Testis (tissue), 3 donors: Measurements from ENCODE around the gene TMEM150C. TPM values are rescaled to one million over a fixed set of nuclear protein-coding genes. Genes with fewer than 3 reads are reported as not detected.

ENCODE experiments used
- DNase-seq: peaks from one replicate; pipeline ENCODE4 v3.0.0-alpha.2; 2019
- H3K27ac ChIP-seq, 2 donors: fragments of 200-600 bp; sonication (generic); one replicate each; pipeline ENCODE4 v1.5.1; 2019
- H3K27me3 ChIP-seq: fragments of 200-600 bp; sonication (generic); one replicate; pipeline ENCODE4 v1.5.1; 2019
- H3K36me3 ChIP-seq: fragments of 200-600 bp; sonication (generic); one replicate; pipeline ENCODE4 v1.5.1; 2017; ENCODE audit warnings: low read depth; ENCODE audit errors: missing control alignments
- H3K4me1 ChIP-seq: fragments of 200-600 bp; sonication (generic); one replicate; pipeline ENCODE4 v1.5.1; 2019
- H3K4me3 ChIP-seq, 2 donors: fragments of 200-600 bp; sonication (generic); one replicate each; pipeline ENCODE4 v1.5.1; 2017 to 2019
- H3K9me3 ChIP-seq: fragments of 200-600 bp; sonication (generic); one replicate; pipeline ENCODE4 v1.5.1; 2017
- POLR2A ChIP-seq: fragments of 450-650 bp; IDR thresholded peaks from one replicate; pipeline ENCODE4 v1.6.1; 2017; ENCODE audit warnings: antibody characterized with exemption, mild to moderate bottlenecking, moderate library complexity
- WGBS, 2 donors: methylation state at CpG; one replicate each; pipeline ENCODE4 v1.1.5; 2018; 5-methylcytosine and 5-hydroxymethylcytosine counted together
- intact Hi-C: fragments of 100-400 bp; cut with DNase I; formaldehyde crosslinking; loops from one replicate; pipeline ENCODE4 v1.15.1; 2023; ENCODE audit warnings: low total_unique reads
- polyA plus RNA-seq: library from polyadenylated mRNA; stranded (reverse); fragments of 350-450 nt; fragmentation: Illumina TruSeq; extraction: RNeasy Lipid Tissue Mini Kit (QIAGEN cat#74804); gene quantifications from one replicate; pipeline ENCODE4 v1.2.3, GENCODE V29; 2014; ENCODE audit warnings: low read depth, low replicate concordance; ENCODE audit not compliant: insufficient read depth
- total RNA-seq, 2 donors: library from RNA; depleted of rRNA; stranded (reverse); fragments of >200 nt; gene quantifications; one replicate each; pipeline ENCODE4 v1.2.3, GENCODE V29; 2016
- TF ChIP-seq, protein P1 (sequence below), 3 experiments: fragments of 450-650 bp in 2 of 3; fragments of 200-600 bp in 1 of 3; sonication (generic) in 1 of 3; IDR thresholded peaks; one replicate each; pipeline ENCODE4 v1.5.1; 2016 to 2019; ENCODE audit warnings: antibody characterized with exemption in 3 of 3, mild to moderate bottlenecking in 2 of 3, moderate library complexity in 1 of 3

Gene TMEM150C
- total and polyA plus RNA-seq, 3 donors from 2014 or later: 7.2 to 11.4 (median 7.7) TPM

DNA sequence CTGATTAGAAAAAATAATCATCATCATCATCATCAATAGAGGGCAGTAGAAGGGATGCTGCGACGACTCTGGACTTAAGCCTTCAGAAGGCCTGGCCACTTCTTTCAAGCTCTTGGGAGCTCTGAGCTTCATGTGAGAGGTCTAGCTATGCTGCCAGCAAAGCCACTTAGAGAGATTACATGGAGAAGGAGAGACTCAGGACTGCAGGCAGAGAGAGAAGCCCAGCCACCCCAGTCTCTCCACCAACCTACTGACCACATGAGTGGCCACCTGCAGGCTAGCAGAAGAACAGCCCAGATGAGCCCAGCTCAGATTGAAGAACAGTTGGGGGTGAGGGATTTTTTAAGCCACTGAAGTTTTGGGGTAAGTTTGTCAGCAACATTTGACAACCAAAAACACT, 17.1 kb upstream of the TMEM150C start:
- WGBS, 2 donors: 73 to 81% methylated on average over 2 of the region's 2 CpGs
- H3K27ac ChIP-seq: no peak overlapping the region
- no peaks in the 10 kb centered on the region for H3K4me1 ChIP-seq
- intact Hi-C loops: no loop called here
- no peaks in the 10 kb centered on the region for H3K27me3 ChIP-seq
- DNase-seq: no peak
- TF ChIP-seq, protein P1, sequence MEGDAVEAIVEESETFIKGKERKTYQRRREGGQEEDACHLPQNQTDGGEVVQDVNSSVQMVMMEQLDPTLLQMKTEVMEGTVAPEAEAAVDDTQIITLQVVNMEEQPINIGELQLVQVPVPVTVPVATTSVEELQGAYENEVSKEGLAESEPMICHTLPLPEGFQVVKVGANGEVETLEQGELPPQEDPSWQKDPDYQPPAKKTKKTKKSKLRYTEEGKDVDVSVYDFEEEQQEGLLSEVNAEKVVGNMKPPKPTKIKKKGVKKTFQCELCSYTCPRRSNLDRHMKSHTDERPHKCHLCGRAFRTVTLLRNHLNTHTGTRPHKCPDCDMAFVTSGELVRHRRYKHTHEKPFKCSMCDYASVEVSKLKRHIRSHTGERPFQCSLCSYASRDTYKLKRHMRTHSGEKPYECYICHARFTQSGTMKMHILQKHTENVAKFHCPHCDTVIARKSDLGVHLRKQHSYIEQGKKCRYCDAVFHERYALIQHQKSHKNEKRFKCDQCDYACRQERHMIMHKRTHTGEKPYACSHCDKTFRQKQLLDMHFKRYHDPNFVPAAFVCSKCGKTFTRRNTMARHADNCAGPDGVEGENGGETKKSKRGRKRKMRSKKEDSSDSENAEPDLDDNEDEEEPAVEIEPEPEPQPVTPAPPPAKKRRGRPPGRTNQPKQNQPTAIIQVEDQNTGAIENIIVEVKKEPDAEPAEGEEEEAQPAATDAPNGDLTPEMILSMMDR (IDR thresholded peaks at IDR 0.05): no peak
- no peak for TF ChIP-seq POLR2A
- no peak overlapping the region for H3K4me3 ChIP-seq
- no peaks in the 10 kb centered on the region for H3K36me3 ChIP-seq
- no peaks in the 10 kb centered on the region for H3K9me3 ChIP-seq

DNA sequence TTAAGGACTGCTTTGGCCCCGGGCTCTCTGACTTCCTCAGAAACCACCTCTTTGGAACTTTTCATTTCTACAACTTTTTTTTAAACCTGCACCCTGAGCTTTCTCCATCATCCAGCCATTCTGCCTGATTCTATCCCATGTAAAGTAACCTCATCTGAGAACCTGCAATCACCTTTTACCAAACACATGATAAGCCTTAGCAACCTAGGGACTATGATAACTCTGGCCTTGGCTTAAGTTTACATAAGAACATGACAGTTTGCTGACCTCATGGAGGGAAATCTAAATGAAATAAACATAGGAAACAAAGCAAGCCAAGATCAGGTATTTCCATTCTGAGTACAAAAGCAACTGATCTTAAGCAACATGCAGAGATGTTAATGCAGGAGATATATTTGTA, 15.7 kb upstream of the TMEM150C start:
- 92 to 96% methylated on average over 1 of the region's 1 CpG for WGBS, 2 donors
- no peak overlapping the region for H3K4me3 ChIP-seq
- TF ChIP-seq, protein P1 (IDR thresholded peaks at IDR 0.05): no peak
- no peak for TF ChIP-seq POLR2A
- DNase-seq: no peak
- H3K27ac ChIP-seq: no peak overlapping the region
- H3K27me3 ChIP-seq: no peaks in the 10 kb centered on the region
- no peaks in the 10 kb centered on the region for H3K9me3 ChIP-seq
- no peaks in the 10 kb centered on the region for H3K4me1 ChIP-seq
- intact Hi-C loops: no loop called here
- no peaks in the 10 kb centered on the region for H3K36me3 ChIP-seq

DNA sequence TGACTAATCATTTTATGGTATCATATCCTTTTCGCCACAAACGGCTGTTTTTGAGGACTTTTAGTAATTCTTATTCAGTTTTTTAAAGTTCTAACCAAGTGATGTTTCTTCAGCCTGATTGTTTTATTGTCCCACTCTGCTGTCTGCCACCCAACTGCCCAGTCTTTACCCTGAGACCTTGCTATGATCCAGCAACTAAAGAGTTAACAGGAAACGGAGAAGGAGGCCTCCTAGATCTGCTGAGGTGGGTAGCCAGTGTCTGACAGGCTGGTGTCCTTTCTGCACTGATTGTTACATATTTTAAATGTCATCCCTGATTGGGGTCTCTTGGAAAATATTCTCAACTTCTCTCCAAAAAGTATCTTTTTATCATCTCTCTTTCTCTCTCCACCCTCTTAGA, 7.9 kb upstream of the TMEM150C start:
- 69 to 71% methylated on average over 3 of the region's 3 CpGs for WGBS, 2 donors
- Histone ChIP-seq H3K4me1 (no peaks in the 10 kb centered on the region), H3K4me3 (no peak overlapping the region), H3K27ac (no peak overlapping the region), H3K9me3 (no peaks in the 10 kb centered on the region), H3K27me3 (no peaks in the 10 kb centered on the region), H3K36me3 (no peaks in the 10 kb centered on the region)
- intact Hi-C loops: no loop called here
- DNase-seq: no peak
- TF ChIP-seq, protein P1 (IDR thresholded peaks at IDR 0.05): no peak
- TF ChIP-seq POLR2A: no peak

DNA sequence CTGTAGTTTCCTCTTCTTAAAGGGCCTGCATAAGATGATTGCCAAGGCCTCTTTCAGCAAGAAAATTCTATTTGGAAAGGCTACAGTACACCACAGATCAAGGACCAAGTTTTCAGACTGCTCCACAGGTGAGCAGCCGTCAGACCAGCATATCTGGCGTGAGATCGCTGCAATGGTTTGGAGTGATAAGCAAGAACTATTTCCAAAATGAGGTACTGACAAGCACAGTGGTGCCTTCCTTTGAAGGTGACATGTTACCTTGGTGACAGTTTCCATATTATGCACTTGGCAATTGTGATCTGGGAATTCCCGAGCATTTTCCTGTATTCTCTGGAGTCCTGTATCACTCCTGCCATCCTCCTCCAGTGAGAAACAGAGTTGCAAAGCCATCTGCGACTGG, 7.3 kb upstream of the TMEM150C start:
- Histone ChIP-seq H3K36me3 (no peaks in the 10 kb centered on the region), H3K4me1 (no peaks in the 10 kb centered on the region), H3K9me3 (no peaks in the 10 kb centered on the region), H3K4me3 (no peak overlapping the region), H3K27ac (no peak overlapping the region), H3K27me3 (no peaks in the 10 kb centered on the region)
- DNase-seq: no peak
- 85 to 88% methylated on average over 5 of the region's 5 CpGs for WGBS, 2 donors
- intact Hi-C loops: no loop called here
- TF ChIP-seq POLR2A: no peak
- TF ChIP-seq, protein P1 (IDR thresholded peaks at IDR 0.05): no peak

DNA sequence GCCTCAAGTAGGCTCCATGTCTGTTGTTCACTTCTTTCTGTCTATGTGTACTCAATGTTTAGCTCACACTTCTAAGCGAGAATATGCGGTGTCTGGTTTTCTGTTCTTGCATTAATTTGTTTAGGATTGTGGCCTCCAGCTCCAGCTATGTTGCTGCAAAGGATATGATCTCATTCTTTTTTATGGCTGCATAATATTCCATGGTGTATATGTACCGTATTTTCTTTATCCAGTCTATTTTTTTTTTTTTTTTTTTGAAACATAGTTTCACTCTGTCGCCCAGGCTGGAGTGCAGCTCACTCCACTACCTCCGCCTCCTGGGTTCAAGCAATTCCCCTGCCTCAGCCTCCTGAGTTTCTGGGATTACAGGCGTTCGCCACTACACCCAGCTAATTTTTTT, 5.7 kb upstream of the TMEM150C start:
- no peak overlapping the region for H3K27ac ChIP-seq
- no peak overlapping the region for H3K4me3 ChIP-seq
- intact Hi-C loops: no loop called here
- DNase-seq: no peak
- no peaks in the 10 kb centered on the region for H3K4me1 ChIP-seq
- TF ChIP-seq, protein P1 (IDR thresholded peaks at IDR 0.05): no peak
- TF ChIP-seq POLR2A: no peak
- 93 to 94% methylated on average over 7 of the region's 7 CpGs for WGBS, 2 donors
- H3K9me3 ChIP-seq: no peaks in the 10 kb centered on the region
- H3K36me3 ChIP-seq: no peaks in the 10 kb centered on the region
- H3K27me3 ChIP-seq: no peaks in the 10 kb centered on the region
